HuH-7.5 (cell line): ENCODE data around the gene RBM26.

Experiments
- DNase-seq: peaks from one replicate; pipeline ENCODE4 v3.0.0; 2011; ENCODE audit warnings: low spot score

RBM26 gene

GRCh38 chr13:79270859-79271258 lies 135.2 kb downstream of the RBM26 start:
- DNase-seq, result no peak
